Endometrial microvascular endothelial cells (primary cell): ENCODE data around the gene RAET1L. TPM values are rescaled to one million over a fixed set of nuclear protein-coding genes. Genes with fewer than 3 reads are reported as not detected.
"Not testable (repeated sequence)": the region's sequence is repeated elsewhere in the genome, so short reads cannot be mapped to it uniquely, and the experiment has no call there.

Experiments used
- in situ Hi-C: cut with HindIII; loops from 2 replicates; pipeline ENCODE4 v1.10.0; 2017; ENCODE audit warnings: low sequenced_read_pairs, low pct_unique_long_range_greater_than_20kb; ENCODE audit errors: inconsistent ontology term
- total RNA-seq: library from RNA; depleted of rRNA; stranded (reverse); fragments of >200 nt; gene quantifications from one replicate; pipeline ENCODE4 v1.2.3, GENCODE V29; 2015; ENCODE audit errors: inconsistent ontology term

Gene RAET1L
- total RNA-seq, 1 donor from 2014 or later = not detected

DNA sequence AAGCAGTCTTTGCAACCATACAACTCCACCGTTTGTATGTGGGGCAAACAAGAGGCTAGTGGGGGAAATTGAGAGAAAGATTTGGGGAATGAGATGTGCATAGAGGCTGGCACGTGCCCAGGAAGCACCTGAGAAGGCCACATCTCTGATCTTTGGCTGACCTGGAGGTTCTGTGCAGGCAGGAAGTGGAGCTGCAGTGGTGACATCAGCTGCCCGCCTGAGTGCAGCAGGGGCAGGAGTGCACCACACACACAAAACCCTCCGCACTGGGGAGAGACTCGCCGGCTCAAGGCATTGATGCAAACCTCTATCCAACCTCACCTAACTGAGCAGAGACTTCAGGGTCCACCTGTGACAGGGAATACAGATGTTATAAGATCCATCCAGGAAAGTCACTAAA lies 50.9 kb downstream of the RAET1L start:
- in situ Hi-C loops = not testable (repeated sequence)

DNA sequence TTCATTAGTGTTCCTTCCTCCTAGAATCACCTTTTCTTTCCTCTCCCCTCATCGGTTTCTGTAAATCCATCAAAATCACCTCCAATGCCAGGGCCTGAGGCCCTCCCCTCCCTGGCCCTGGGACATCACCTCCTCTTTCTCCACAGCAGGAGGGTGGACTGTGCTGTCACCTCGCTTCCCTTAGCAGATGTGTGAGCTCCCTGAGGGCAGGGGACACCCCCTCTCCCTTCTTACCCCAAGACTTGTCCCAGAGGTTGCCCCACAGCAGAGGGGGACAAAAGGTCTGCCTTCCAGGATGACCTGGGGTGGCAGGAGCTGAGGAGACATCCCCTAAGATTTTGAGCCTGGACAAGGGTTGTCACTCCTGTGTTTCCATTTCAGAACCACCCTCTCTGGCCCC lies 55.7 kb downstream of the RAET1L start:
- in situ Hi-C loops = no loop called here

DNA sequence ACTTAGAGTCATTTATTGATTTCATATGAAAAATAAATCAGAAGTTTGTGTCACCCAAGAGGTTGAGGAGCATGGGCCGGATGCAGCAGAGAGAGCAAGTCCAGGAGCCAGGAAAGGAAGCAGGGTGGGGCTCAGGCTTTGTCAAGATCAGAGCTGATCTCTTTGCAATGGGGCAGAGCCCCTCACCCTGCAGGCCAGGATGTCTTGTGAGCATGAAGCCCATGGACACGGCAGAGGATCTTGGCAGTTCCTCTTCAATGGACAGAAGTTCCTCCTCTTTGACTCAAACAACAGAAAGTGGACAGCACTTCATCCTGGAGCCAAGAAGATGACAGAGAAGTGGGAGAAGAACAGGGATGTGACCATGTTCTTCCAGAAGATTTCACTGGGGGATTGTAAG lies 56.4 kb downstream of the RAET1L start:
- in situ Hi-C loops = not testable (repeated sequence)

Other genes with a start within 250 kb of the RAET1L start
- 16.8 TPM for gene LRP11, start 161.2 kb downstream of the RAET1L start, total RNA-seq
- 0.74 TPM for gene RAET1E, start 127.4 kb downstream of the RAET1L start, total RNA-seq
- 0.37 TPM for gene RAET1G, start 102.4 kb downstream of the RAET1L start, total RNA-seq
- gene ULBP2, start 83.5 kb downstream of the RAET1L start, total RNA-seq = 27.2 TPM
- 2.0 TPM for gene ULBP1, start 61.6 kb downstream of the RAET1L start, total RNA-seq
- gene ULBP3, start 43.6 kb upstream of the RAET1L start, total RNA-seq = 13.1 TPM
- not detected for gene PPP1R14C, start 117.5 kb upstream of the RAET1L start, total RNA-seq